HUES48 (cell line): ENCODE data around the gene ZKSCAN2.

Experiments
- H3K27ac ChIP-seq: one replicate; pipeline ENCODE4 v1.7.0; 2013; ENCODE audit warnings: low read depth, low read length, inconsistent platforms
- H3K27me3 ChIP-seq: 2 replicates; pipeline ENCODE4 v1.6.1; 2013; ENCODE audit warnings: mild to moderate bottlenecking, low read length; ENCODE audit not compliant: control insufficient read depth, insufficient read depth
- H3K36me3 ChIP-seq: 2 replicates; pipeline ENCODE4 v1.6.1; 2013; ENCODE audit warnings: low read length; ENCODE audit not compliant: control insufficient read depth, insufficient read depth
- H3K4me1 ChIP-seq: 2 replicates; pipeline ENCODE4 v1.6.1; 2013; ENCODE audit warnings: mild to moderate bottlenecking, low read length; ENCODE audit not compliant: control insufficient read depth, insufficient read depth
- H3K4me3 ChIP-seq: 2 replicates; pipeline ENCODE4 v1.5.1; 2013; ENCODE audit warnings: mild to moderate bottlenecking, low read depth, low read length
- H3K9ac ChIP-seq: 2 replicates; pipeline ENCODE4 v1.6.1; 2013; ENCODE audit warnings: mild to moderate bottlenecking, low read depth, low read length, moderate library complexity
- H3K9me3 ChIP-seq: 2 replicates; pipeline ENCODE4 v1.6.1; 2013; ENCODE audit warnings: low read length; ENCODE audit not compliant: control insufficient read depth, insufficient read depth

Gene ZKSCAN2

GRCh38 chr16:25222959-25223358 is 34.7 kb downstream of the ZKSCAN2 start:
- no peak overlapping the region for H3K4me3 ChIP-seq

DNA sequence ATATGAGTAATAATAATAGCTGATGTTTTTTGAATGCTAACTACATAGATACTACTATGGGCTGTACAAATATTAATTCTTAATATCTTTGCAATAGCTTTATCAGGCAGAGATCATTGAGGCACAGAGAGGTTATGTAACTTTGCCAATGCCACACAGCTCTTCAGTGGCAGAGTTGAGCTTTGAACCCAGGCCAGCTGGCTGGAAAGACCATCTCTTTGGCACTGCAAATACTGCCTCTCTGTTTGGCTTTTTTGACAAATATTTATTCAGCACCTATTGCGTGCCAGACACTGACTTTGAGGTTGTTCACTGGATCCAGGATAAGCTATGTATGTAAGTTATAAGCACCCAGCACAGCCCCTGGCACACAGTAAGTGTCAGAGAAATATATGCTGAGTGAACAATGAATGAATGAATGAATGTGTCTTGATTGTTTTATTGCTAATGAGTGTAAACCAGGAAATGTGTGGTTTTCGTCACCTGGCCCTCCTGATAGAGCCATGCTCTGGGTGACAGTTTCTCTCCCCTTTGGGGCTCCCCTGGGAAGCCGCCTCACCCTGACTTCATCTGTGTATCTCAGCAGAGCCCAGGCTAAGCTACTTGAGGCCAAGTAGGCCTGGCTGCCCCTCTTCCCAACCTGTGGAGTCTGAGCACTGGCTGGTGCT is 38.4 kb downstream of the ZKSCAN2 start:
- no peaks in the 10 kb centered on the region for H3K36me3 ChIP-seq
- H3K9ac ChIP-seq: no peak overlapping the region
- H3K27me3 ChIP-seq: no peaks in the 10 kb centered on the region
- no peaks in the 10 kb centered on the region for H3K9me3 ChIP-seq
- no peaks in the 10 kb centered on the region for H3K4me1 ChIP-seq
- no peak overlapping the region for H3K4me3 ChIP-seq
- no peak overlapping the region for H3K27ac ChIP-seq

More at GRCh38 chr16:25222959-25223358, 34.7 kb downstream of the ZKSCAN2 start:
- Histone ChIP-seq H3K9ac (no peak overlapping the region), H3K4me1 (no peaks in the 10 kb centered on the region), H3K27me3 (no peaks in the 10 kb centered on the region), H3K27ac (no peak overlapping the region), H3K9me3 (no peaks in the 10 kb centered on the region), H3K36me3 (no peaks in the 10 kb centered on the region)

- Histone ChIP-seq H3K9ac (no peak overlapping the region), H3K4me1 (no peaks in the 10 kb centered on the region), H3K9me3 (no peaks in the 10 kb centered on the region), H3K36me3 (no peaks in the 10 kb centered on the region), H3K4me3 (no peak overlapping the region), H3K27ac (no peak overlapping the region), H3K27me3 (no peaks in the 10 kb centered on the region)
Observed at GRCh38 chr16:25217921-25218320, 39.7 kb downstream of the ZKSCAN2 start.

DNA sequence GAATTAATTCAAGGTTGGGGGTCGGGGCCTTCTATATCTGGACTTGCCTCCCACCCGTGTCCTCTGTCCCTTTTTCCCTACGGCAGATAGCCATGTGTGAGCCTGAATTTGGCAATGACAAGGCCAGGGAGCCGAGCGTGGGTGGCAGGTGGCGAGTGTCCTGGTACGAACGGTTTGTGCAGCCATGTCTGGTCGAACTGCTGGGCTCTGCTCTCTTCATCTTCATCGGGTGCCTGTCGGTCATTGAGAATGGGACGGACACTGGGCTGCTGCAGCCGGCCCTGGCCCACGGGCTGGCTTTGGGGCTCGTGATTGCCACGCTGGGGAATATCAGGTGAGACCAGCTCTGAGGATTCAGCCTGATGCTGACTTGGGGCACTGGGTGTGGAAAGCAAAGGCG is 40.5 kb downstream of the ZKSCAN2 start:
- Histone ChIP-seq H3K27me3 (no peaks in the 10 kb centered on the region), H3K4me3 (no peak overlapping the region), H3K27ac (no peak overlapping the region), H3K36me3 (no peaks in the 10 kb centered on the region), H3K4me1 (no peaks in the 10 kb centered on the region), H3K9me3 (no peaks in the 10 kb centered on the region), H3K9ac (no peak overlapping the region)

DNA sequence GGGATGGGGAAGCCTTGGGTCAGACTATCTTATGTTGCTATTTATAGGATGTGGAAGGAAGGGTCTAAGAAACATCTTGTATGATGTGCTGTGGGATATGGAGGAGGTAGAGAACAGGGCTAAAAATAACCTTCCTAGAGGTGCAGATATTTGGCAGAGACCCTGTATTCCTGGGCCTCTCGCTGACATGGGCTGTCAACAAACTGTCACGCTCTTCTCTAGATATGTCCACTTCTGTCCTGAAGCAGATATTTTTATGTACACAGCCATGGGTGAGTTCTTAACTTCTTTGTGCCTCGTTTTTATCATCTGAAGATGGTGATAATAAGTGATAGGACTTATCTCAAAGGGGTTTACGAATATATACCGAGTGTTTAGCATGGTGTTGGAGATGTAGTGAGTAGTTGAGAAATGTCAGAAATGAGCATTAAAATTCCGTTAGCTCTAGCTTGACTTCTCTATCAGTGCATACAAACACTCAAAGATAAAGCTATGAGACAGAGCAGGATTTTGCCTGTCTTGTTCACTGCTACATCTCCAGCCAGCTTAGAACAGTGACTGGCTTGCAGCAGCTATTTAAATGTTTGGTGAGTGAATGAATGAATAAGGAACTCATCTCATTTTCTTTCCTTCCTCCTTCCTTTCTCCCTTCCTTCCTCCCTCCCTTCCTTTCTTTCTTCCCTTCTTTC is 43.8 kb downstream of the ZKSCAN2 start:
- H3K9me3 ChIP-seq: no peaks in the 10 kb centered on the region
- no peak overlapping the region for H3K27ac ChIP-seq
- H3K9ac ChIP-seq: no peak overlapping the region
- H3K36me3 ChIP-seq: no peaks in the 10 kb centered on the region
- H3K4me3 ChIP-seq: no peak overlapping the region
- no peaks in the 10 kb centered on the region for H3K27me3 ChIP-seq
- H3K4me1 ChIP-seq: no peaks in the 10 kb centered on the region

- no peak overlapping the region for H3K27ac ChIP-seq
- no peaks in the 10 kb centered on the region for H3K9me3 ChIP-seq
- no peaks in the 10 kb centered on the region for H3K36me3 ChIP-seq
- H3K27me3 ChIP-seq: no peaks in the 10 kb centered on the region
- H3K4me3 ChIP-seq: no peak overlapping the region
- H3K4me1 ChIP-seq: no peaks in the 10 kb centered on the region
- H3K9ac ChIP-seq: no peak overlapping the region
Observed at GRCh38 chr16:25212636-25213035, 45.0 kb downstream of the ZKSCAN2 start.

DNA sequence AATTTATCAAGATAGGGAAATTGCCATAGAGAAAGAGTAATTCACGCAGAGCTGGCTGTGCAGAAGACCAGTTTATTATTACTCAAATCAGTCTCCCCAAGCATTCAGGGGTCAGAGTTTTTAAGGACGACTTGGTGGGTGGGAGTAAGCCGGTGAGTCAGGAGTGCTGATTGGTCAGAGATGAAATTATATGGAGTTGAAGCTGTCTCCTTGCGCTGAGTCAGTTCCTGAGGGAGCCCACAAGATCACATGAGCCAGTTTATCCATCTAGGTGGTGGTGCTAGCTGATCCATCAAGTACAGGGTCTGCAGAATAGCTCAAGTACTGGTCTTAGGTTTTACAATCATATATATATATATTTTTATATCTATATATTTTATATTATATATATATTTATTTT is 46.9 kb downstream of the ZKSCAN2 start:
- H3K9me3 ChIP-seq: no peaks in the 10 kb centered on the region
- no peaks in the 10 kb centered on the region for H3K4me1 ChIP-seq
- H3K27ac ChIP-seq: no peak overlapping the region
- no peaks in the 10 kb centered on the region for H3K36me3 ChIP-seq
- no peak overlapping the region for H3K9ac ChIP-seq
- H3K4me3 ChIP-seq: no peak overlapping the region
- no peaks in the 10 kb centered on the region for H3K27me3 ChIP-seq

- Histone ChIP-seq H3K27ac (no peak overlapping the region), H3K36me3 (no peaks in the 10 kb centered on the region), H3K4me1 (no peaks in the 10 kb centered on the region), H3K27me3 (no peaks in the 10 kb centered on the region), H3K9ac (no peak overlapping the region), H3K9me3 (no peaks in the 10 kb centered on the region), H3K4me3 (no peak overlapping the region)
Observed at GRCh38 chr16:25199457-25199856, 58.2 kb downstream of the ZKSCAN2 start.

DNA sequence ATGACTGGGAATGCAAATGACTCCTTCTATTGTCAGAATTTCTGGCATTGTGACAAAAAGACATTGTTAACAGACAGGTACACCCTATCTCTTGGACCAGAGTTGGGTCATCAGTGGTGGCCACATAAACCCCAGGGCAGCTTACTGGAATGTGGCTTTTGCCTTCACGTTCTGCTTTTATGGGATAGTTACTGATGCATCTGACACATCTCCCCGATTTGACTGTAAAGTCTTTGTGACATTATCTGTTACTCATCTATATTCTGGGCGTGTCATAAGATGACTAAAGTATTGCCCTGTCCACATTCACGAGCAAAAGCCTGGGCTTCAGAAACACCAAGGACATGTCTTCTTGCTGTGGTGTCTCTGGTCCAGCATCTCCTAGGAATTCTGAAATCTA is 59.6 kb downstream of the ZKSCAN2 start:
- H3K27ac ChIP-seq: no peak overlapping the region
- H3K4me1 ChIP-seq: no peaks in the 10 kb centered on the region
- H3K4me3 ChIP-seq: no peak overlapping the region
- no peaks in the 10 kb centered on the region for H3K27me3 ChIP-seq
- no peaks in the 10 kb centered on the region for H3K36me3 ChIP-seq
- no peak overlapping the region for H3K9ac ChIP-seq
- H3K9me3 ChIP-seq: no peaks in the 10 kb centered on the region

GRCh38 chr16:25194273-25194878 is 63.3 kb downstream of the ZKSCAN2 start:
- H3K9me3 ChIP-seq: no peaks in the 10 kb centered on the region
- no peaks in the 10 kb centered on the region for H3K4me1 ChIP-seq
- no peak overlapping the region for H3K4me3 ChIP-seq
- no peaks in the 10 kb centered on the region for H3K36me3 ChIP-seq
- no peak overlapping the region for H3K9ac ChIP-seq
- no peak overlapping the region for H3K27ac ChIP-seq
- H3K27me3 ChIP-seq: no peaks in the 10 kb centered on the region

GRCh38 chr16:25192096-25192495 is 65.5 kb downstream of the ZKSCAN2 start:
- Histone ChIP-seq H3K27me3 (no peaks in the 10 kb centered on the region), H3K27ac (no peak overlapping the region), H3K36me3 (no peaks in the 10 kb centered on the region), H3K4me3 (no peak overlapping the region), H3K4me1 (no peaks in the 10 kb centered on the region), H3K9ac (no peak overlapping the region), H3K9me3 (no peaks in the 10 kb centered on the region)
